Astrocyte (in vitro differentiated cells and primary cell): ENCODE results near the gene HOXB6. TPM values are rescaled to one million over a fixed set of nuclear protein-coding genes. Genes with fewer than 3 reads are reported as not detected.

Experiments used
- DNase-seq: peaks from one replicate; pipeline ENCODE4 v3.0.0-alpha.2; 2010; ENCODE audit warnings: low read depth
- FAIRE-seq: peaks from 2 replicates; lab custom pipeline; 2011; peaks lifted over from hg19 to GRCh38; lab: Jason Lieb, UNC
- H2AFZ ChIP-seq: 2 replicates; pipeline ENCODE4 v1.6.0; 2012; ENCODE audit warnings: low read depth, low read length, inconsistent platforms
- H3K27ac ChIP-seq: 2 replicates; pipeline ENCODE4 v1.5.1; 2011; ENCODE audit warnings: low read depth, low read length, inconsistent platforms
- H3K27me3 ChIP-seq: 2 replicates; pipeline ENCODE4 v1.6.0; 2011; ENCODE audit warnings: low read length, inconsistent platforms; ENCODE audit not compliant: insufficient read depth
- H3K36me3 ChIP-seq: 2 replicates; pipeline ENCODE4 v1.5.1; 2011; ENCODE audit warnings: low read length, inconsistent platforms; ENCODE audit not compliant: insufficient read depth
- H3K4me1 ChIP-seq: 2 replicates; pipeline ENCODE4 v1.5.1; 2011; ENCODE audit warnings: low read length, inconsistent platforms; ENCODE audit not compliant: insufficient read depth
- H3K4me2 ChIP-seq: 2 replicates; pipeline ENCODE4 v1.6.0; 2012; ENCODE audit warnings: low read length, inconsistent platforms
- H3K4me3 ChIP-seq: 2 replicates; pipeline ENCODE4 v1.5.1; 2011; ENCODE audit warnings: low read depth, mild to moderate bottlenecking, low read length, inconsistent platforms; ENCODE audit not compliant: insufficient read depth
- H3K79me2 ChIP-seq: 2 replicates; pipeline ENCODE4 v1.6.0; 2012; ENCODE audit warnings: mild to moderate bottlenecking, low read length, inconsistent platforms; ENCODE audit not compliant: insufficient read depth
- H3K9ac ChIP-seq: 2 replicates; pipeline ENCODE4 v1.6.0; 2012; ENCODE audit warnings: mild to moderate bottlenecking, low read length, inconsistent platforms
- H3K9me3 ChIP-seq: 2 replicates; pipeline ENCODE4 v1.5.1; 2012; ENCODE audit warnings: low read depth, mild to moderate bottlenecking, low read length, inconsistent platforms; ENCODE audit not compliant: insufficient read depth
- H4K20me1 ChIP-seq: 2 replicates; pipeline ENCODE4 v1.6.0; 2012; ENCODE audit warnings: low read length, inconsistent platforms; ENCODE audit not compliant: insufficient read depth
- H3K27ac Mint-ChIP-seq: one replicate; pipeline ENCODE4 v1.8.0; 2021; ENCODE audit warnings: mild to moderate bottlenecking, mixed read lengths; ENCODE audit not compliant: unreplicated experiment
- H3K27me3 Mint-ChIP-seq: one replicate; pipeline ENCODE4 v1.8.0; 2021; ENCODE audit warnings: low read depth, mixed read lengths; ENCODE audit not compliant: unreplicated experiment
- H3K36me3 Mint-ChIP-seq: one replicate; pipeline ENCODE4 v1.8.0; 2021; ENCODE audit warnings: low read depth, mixed read lengths; ENCODE audit not compliant: unreplicated experiment
- H3K4me1 Mint-ChIP-seq: one replicate; pipeline ENCODE4 v1.8.0; 2021; ENCODE audit warnings: low read depth, mixed read lengths; ENCODE audit not compliant: unreplicated experiment
- H3K4me3 Mint-ChIP-seq: one replicate; pipeline ENCODE4 v1.8.0; 2021; ENCODE audit warnings: mild to moderate bottlenecking, moderate library complexity, mixed read lengths; ENCODE audit not compliant: unreplicated experiment
- H3K9me3 Mint-ChIP-seq: one replicate; pipeline ENCODE4 v1.8.0; 2021; ENCODE audit warnings: mild to moderate bottlenecking, mixed read lengths; ENCODE audit not compliant: unreplicated experiment
- EZH2 ChIP-seq: IDR thresholded peaks from 2 replicates; pipeline ENCODE4 v1.6.1; 2012; ENCODE audit warnings: mild to moderate bottlenecking, low read length, inconsistent platforms; ENCODE audit not compliant: insufficient read depth
- total RNA-seq: library from RNA; stranded (reverse); gene quantifications from 2 replicates; pipeline ENCODE4 v1.2.1, GENCODE V29; 2021
- TF ChIP-seq, protein P1 (sequence below): IDR thresholded peaks from 2 replicates; pipeline ENCODE4 v1.5.1; 2011; ENCODE audit warnings: low read depth, mild to moderate bottlenecking, inconsistent platforms, low read length, moderate library complexity; ENCODE audit not compliant: insufficient read depth

The HOXB6 gene
- total RNA-seq, 1 donor from 2014 or later: not detected

DNA sequence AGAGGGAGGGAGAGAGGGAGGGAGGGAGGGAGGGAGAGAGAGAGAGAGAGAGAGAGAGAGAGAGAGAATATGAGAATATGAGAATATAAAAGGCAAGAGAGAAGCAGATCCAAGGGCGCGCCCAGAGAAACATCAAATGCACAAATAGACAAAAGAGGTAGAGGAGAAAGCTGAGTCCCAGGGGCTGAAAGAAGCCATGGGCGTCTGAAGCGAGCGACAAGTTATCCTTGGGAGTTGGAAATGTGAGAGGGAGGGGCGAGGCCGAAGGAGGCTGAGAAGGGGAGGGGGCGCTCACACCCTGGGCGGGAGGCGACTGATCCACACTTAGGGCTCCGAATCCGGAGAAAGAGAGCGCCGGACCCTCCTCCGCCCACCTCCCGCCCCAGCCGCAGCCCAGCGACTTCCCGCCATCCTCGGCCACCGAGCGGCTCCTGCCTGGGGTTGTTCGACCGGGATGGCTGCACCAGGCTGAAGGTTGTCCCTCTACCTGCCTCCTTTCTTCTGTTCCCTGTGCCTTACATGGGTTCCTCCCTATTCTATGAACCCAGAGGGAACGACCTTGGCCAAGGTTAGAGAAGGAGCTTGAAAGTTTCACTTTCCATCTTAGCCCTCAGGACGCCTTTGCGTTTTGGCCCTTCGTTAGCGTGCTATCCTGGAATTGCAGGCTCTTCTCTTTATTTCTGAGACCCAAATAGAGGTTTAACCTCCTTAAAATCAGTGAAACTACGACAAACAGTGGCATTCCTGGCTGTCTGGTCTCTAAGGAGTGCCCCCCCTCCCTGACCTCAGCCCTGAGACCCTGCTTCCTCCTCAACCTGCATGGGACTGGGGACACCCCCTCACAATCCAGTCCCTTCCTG lies 42.5 kb upstream of the HOXB6 start:
- peaks cover 80% of the 10 kb centered on the region for H3K27me3 Mint-ChIP-seq
- TF ChIP-seq EZH2: peak; percentile 42
- TF ChIP-seq, protein P1, sequence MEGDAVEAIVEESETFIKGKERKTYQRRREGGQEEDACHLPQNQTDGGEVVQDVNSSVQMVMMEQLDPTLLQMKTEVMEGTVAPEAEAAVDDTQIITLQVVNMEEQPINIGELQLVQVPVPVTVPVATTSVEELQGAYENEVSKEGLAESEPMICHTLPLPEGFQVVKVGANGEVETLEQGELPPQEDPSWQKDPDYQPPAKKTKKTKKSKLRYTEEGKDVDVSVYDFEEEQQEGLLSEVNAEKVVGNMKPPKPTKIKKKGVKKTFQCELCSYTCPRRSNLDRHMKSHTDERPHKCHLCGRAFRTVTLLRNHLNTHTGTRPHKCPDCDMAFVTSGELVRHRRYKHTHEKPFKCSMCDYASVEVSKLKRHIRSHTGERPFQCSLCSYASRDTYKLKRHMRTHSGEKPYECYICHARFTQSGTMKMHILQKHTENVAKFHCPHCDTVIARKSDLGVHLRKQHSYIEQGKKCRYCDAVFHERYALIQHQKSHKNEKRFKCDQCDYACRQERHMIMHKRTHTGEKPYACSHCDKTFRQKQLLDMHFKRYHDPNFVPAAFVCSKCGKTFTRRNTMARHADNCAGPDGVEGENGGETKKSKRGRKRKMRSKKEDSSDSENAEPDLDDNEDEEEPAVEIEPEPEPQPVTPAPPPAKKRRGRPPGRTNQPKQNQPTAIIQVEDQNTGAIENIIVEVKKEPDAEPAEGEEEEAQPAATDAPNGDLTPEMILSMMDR: no peak

DNA sequence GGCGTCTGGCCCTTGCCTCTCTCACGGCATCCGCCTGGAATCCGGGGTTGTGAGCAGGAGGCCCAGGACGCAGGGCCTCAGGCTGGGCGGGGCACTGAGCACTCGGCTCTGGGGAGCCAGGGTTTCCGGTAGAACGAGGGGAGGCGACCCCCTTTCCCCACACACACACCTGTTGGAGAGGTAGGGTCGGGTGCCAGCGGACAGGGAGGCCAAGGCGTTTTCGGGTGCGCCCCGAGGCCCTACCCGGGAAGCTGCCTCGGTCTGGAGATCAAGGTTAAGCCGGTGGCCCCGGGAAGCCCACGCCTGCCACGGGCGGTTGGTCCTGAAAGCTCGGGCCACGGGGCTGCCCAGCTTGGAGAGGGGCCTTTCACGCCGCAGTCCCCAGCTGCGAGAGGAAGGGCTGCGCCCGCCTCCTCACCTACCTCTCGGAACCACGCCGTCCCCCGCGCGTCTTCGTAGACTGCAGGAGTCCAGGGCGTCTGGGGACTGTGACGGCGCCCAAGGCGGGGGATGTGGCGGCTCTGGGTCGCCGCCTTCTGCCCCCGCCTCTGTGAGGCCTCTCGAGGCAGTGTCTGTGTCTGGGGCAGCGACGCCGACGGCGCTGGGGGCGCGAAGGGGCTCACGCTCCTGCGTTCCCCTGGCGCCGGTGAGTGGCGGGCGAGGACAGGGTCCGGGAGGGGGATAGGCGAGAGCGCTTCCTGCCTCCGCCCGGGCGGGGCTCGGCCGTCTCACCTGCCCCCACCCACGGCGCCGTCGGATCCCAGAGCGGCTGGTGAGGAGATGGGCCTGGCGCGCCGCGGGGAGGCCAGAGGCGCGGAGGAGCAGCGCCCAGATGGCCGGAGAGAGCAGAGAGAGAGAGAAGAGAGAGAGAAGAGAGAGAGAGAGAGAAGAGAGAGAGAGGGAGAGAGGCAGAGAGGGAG lies 41.7 kb upstream of the HOXB6 start:
- H3K27ac Mint-ChIP-seq: no peak overlapping the region
- H4K20me1 ChIP-seq: no peaks in the 10 kb centered on the region
- peaks cover 2% of the 10 kb centered on the region for H3K36me3 Mint-ChIP-seq
- H3K9me3 Mint-ChIP-seq: peaks cover 13% of the 10 kb centered on the region
- no peaks in the 10 kb centered on the region for H3K79me2 ChIP-seq
- peaks cover 10% of the 10 kb centered on the region for H3K9me3 ChIP-seq
- H3K4me2 ChIP-seq: no peak overlapping the region
- no peak overlapping the region for H3K9ac ChIP-seq
- no peaks in the 10 kb centered on the region for H3K4me1 Mint-ChIP-seq
- H3K36me3 ChIP-seq: no peaks in the 10 kb centered on the region
- H3K4me1 ChIP-seq: no peaks in the 10 kb centered on the region
- H3K4me3 ChIP-seq: no peak overlapping the region
- H2AFZ ChIP-seq: no peak overlapping the region
- FAIRE-seq (no peak), DNase-seq (no peak)
- no peak overlapping the region for H3K27ac ChIP-seq
- peaks cover 82% of the 10 kb centered on the region for H3K27me3 Mint-ChIP-seq
- no peak overlapping the region for H3K4me3 Mint-ChIP-seq
- peaks cover 71% of the 10 kb centered on the region for H3K27me3 ChIP-seq
- TF ChIP-seq EZH2: peak; percentile 85
- TF ChIP-seq, protein P1: no peak

More for the DNA sequence above, 42.5 kb upstream of the HOXB6 start:
- H3K36me3 ChIP-seq: no peaks in the 10 kb centered on the region
- no peak overlapping the region for H3K4me3 ChIP-seq
- no peaks in the 10 kb centered on the region for H3K4me1 ChIP-seq
- no peak overlapping the region for H3K27ac Mint-ChIP-seq
- H4K20me1 ChIP-seq: no peaks in the 10 kb centered on the region
- H3K4me3 Mint-ChIP-seq: peak overlapping the region; percentile 31
- H3K9me3 Mint-ChIP-seq: peaks cover 11% of the 10 kb centered on the region
- peak overlapping the region; percentile 56 for H2AFZ ChIP-seq
- peaks cover 62% of the 10 kb centered on the region for H3K27me3 ChIP-seq
- peak overlapping the region; percentile 66 for H3K4me2 ChIP-seq
- peaks cover 5% of the 10 kb centered on the region for H3K9me3 ChIP-seq
- no peak overlapping the region for H3K27ac ChIP-seq
- FAIRE-seq: no peak
- no peak overlapping the region for H3K9ac ChIP-seq
- H3K79me2 ChIP-seq: no peaks in the 10 kb centered on the region
- no peak for DNase-seq
- H3K36me3 Mint-ChIP-seq: no peaks in the 10 kb centered on the region
- H3K4me1 Mint-ChIP-seq: no peaks in the 10 kb centered on the region
